Activated T-helper 1 cell treated with anti-CD3 and anti-CD28 coated beads, Interleukin-2, amount 50 U/mL, for 16 hours (primary cell): ENCODE measurements around the gene TBC1D16.

ENCODE experiments used
- DNase-seq, 2 donors: peaks; one replicate each; pipeline ENCODE4 v3.0.0-alpha.2; 2020; ENCODE audit warnings: low read depth in 1 of 2, low spot score in 1 of 2

Gene TBC1D16

GRCh38 chr17:79941088-79942010 lies 94.3 kb downstream of the TBC1D16 start:
- no peak for DNase-seq

- no peak for DNase-seq
These were observed 95.1 kb downstream of the TBC1D16 start for GRCh38 chr17:79940459-79941087.

- DNase-seq: no peak
These were observed 95.8 kb downstream of the TBC1D16 start for GRCh38 chr17:79939755-79940458.

GRCh38 chr17:79939094-79939435 lies 96.6 kb downstream of the TBC1D16 start:
- no peak for DNase-seq

GRCh38 chr17:79938336-79939093 lies 97.2 kb downstream of the TBC1D16 start:
- DNase-seq: no peak

DNA sequence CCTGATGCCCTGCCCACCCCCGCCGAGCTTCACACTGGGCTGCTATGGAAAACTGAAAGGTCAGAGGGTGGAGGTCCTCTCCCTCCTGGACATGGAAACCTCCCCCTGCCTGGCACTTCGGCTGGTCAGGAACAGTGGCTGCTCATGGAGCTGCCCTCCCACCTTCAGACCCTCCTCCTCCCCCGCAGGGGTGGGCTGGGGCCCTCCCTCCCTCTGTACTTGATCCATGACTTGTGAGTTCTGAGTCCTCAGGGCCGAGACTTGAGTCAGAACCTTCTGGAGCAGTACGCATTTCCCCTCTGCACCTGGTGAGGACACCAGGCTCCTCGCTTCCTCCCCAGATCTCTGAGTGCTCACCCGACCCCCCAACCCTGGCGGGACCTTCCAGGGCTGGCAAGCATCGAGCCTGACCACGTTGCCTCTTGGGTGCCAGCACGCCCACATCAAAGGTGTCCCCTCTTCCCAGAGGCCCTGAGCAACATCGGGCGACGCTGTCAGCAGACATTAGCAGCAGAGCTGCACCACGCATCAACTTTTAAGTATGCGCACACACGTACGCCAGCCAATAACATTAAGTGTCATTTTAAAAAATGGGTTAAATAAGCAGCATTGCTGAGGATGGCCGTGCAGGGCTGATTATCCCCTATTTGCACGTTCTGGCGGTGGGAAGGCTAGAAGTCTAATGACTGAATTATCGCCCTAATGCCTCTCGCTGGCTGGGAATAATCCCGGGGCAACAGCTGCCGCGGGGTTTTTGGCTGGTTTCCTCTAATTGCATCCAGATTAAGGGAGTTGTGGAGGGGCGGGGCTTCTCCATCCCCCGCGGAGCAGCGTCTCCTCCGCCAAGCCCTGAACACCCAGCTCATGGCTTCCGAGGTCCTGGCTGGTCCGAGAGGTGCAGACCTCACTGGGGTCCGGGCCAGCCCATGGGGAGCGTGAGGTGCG lies 98.0 kb downstream of the TBC1D16 start:
- no peak for DNase-seq

DNA sequence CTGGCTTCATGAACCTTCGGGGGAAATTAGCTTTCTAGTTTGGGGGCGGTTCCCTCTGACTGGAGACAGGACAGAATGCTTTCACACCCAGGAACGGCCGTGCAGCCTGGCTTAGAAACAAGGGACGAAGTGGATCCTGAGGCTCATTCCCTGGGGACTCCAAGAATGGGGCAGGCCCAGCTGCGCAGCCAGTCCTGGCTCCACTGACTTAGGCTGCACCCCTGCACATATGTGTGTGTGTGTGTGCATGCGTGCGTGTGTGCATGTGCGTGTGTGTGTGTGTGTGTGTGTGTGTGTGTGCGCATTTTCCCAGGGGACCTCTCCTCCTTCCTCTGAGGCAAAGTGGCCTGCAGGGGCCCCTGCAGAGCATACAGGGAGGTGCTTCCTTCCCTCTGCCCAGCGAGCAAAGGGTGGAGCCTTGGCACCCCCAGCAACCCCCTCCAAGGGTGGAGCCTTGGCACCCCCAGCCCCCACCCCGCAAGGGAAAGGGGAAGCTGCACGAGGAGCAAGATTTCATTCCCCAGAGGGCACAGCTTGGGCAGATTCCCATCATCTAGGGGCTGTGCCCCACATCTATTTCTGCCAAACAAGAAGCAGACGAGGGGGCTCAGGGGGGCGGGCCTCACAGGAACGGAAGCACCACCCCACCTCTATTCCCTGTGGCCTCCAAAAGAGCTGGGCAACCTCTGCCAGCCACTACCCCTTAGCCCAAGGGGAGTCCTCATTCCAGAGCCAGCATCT lies 98.9 kb downstream of the TBC1D16 start:
- DNase-seq: no peak

GRCh38 chr17:79936050-79936449 lies 99.6 kb downstream of the TBC1D16 start:
- DNase-seq: no peak

DNA sequence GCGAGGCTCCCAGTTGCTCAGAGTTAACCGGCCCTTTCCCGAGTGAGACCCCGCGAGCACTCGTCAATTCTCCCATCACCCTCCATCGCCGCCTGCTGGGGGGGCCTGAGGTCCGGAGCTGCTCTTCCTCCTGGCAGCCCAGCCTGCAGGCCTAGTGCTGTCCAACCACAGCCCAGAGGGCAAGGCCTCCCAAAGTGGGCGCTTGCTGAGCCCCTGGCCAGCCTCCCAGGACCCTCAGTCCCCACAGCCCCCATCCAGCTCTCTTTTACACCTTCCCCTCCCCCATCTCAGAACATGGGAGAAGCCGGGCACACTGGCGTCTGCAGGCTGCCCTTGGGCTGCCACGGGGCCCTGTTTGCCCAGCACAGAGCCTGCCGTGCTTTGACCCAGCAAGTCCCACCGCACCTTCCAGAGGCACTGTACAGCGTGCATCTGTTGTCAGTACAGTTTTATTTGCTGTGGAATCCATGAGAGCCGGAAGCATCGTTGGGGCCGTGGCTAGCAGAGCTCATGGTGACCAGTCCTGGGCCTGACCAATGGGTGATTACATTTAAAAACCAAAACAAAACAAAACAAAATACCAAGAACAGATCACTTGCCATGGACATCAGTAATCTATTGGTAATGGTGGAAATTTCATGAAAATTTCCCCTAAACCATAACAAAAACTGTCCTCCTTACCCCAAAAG lies 100.3 kb downstream of the TBC1D16 start:
- no peak for DNase-seq

DNA sequence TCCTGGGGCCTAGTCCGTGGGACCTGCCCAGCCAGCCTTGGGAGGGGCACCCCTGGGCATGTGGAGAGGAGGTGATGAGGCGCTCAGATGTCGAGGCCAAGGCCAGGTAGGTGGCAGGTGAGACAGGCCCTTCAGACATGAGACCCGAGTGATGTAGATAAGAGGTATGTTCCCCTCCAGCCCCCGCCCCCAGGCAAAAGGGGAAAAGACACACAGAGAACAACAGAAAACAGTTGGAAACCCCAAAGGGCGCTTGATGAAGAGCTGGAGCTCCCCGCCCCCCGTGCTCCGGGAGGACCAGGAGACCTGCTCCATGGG lies 101.1 kb downstream of the TBC1D16 start:
- DNase-seq: no peak

DNA sequence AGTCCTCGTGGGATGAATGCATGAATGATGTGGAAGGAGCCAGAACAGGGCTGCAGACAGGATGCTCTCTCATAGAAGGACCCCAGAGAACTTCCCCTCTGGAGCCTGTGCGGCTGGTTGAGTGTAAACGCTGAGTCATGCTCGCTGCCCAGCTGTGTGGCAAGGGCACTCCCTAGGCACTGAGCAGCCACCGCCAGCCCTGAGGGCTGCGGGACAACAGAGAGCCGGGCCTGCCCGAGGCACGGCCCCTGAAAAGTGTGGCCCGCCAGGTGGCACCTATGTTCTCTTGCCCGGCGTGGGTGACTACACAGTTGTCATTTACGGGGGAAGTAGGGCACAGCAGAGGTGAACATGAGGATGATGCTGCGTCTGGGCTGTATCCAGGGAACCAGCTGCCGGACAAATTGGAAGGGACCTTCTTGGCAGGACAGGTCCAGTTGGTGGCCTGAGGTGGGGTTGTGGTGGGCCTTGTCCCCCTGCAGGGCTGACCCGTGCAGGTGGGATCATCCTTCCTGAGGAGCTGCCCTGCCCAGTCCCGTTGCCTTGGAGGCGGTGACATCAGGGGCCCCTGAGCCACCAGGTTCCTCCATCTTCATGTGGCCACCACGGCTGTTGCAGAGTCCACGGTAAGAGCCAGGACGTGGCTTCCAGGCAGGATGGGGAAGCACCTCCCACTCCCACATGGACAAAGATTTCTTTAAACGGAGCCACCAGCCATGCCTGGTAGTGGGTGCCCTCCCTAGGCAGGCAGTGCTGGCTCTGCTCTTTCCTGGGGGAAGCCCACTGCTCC lies 101.6 kb downstream of the TBC1D16 start:
- no peak for DNase-seq

DNA sequence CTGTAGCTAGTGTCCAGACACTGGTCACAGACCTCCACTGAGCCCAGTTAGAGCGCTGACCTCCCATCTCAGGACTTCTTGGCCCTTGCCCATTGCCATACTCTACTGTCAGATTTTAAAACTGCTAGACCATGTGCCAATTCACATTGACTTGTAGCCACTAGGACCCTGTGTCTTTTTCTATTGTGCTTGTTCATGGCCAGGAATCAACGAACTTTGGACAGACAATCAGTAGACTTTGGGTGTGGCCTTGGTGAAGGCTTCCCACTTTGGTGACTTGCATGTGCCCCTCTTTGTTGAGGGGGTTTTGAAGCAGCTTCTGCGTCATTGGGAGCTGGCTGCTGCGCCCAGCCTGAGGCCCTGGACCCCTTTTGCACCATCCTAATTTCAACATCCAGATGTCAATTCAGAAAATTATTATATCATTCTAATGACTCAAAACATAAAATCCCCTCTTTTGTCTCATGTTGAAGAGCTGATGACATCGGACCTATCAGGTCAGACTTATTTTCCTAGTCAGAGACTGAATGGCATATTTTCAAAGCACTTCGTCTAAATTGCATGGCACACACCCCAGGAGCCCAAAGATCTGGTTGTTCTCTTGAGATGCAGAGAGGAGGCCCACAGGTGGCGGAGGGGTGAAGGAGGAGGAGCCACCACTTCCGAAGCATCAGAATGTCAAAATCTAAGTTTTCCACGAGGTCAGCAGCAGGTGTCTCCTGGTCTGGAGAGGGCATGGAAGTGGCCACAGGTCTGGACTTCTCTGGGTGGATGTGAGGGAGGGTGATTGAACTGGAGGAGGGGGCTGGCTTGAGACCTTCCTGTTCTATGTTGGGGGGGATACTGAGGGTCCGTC lies 103.0 kb downstream of the TBC1D16 start:
- DNase-seq: no peak

- no peak for DNase-seq
These were observed 103.8 kb downstream of the TBC1D16 start for GRCh38 chr17:79931817-79932309.

- DNase-seq: no peak
These were observed 104.5 kb downstream of the TBC1D16 start for GRCh38 chr17:79930877-79931816.

DNA sequence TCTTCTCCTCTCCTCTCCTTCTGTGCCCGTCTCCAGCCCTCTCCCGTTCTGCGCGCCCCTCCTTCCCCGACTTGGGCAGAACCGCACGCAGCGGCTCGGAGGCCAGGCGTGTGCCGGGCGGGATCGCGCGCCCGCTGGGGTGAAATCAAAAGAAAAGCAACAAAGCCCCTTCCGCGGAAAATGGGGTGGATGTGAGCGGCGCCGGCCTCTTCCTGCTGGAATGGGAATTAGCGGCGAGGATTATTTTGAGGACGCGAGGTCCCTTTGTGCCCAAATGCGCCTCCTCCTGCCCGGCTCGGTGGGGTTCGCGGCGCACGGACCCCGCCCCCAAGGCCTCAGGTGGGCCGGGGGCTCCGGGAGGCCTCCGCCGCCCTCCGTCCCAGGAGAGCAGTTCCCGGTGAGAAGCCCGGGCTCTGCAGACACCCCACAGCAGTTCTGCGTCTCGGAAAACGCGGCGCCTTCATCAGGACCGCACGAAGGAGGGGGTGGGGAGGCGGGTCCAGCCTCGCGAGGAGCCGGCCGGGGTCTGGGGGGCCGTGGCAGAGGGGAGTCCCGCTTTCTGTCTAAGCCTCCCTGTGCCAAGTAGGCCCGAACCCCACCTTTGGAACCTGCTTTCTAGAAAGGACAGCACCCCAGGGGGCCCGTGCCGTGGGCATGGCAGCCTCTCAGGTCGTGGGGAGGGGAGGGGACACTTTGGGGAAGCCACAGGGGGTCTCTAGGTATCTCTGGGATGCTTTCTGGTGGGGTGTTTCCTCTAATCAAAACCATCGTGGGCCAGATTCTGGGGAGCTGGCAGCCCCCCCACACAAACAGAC lies 105.4 kb downstream of the TBC1D16 start:
- no peak for DNase-seq
